Measurements from ENCODE around the gene TSPAN17.
"Not testable (repeated sequence)": the region's sequence is repeated elsewhere in the genome, so short reads cannot be mapped to it uniquely, and the experiment has no call there.

Gene TSPAN17

GRCh38 chr5:176692839-176693476, 45.7 kb downstream of the TSPAN17 start:
- H3K4me3 ChIP-seq (ENCODE audit: low read depth, low read length), result no peak overlapping the region
- TF ChIP-seq CTCF (IDR thresholded peaks at IDR 0.05; ENCODE audit: low read depth, low read length), result no peak

- no peak for TF ChIP-seq CTCF (IDR thresholded peaks at IDR 0.05; ENCODE audit: low read depth, low read length)
- no peak overlapping the region for H3K4me3 ChIP-seq (ENCODE audit: low read depth, low read length)
These were observed 46.2 kb downstream of the TSPAN17 start for GRCh38 chr5:176693477-176693851.

- H3K4me3 ChIP-seq (ENCODE audit: low read depth, low read length), result no peak overlapping the region
- TF ChIP-seq CTCF (IDR thresholded peaks at IDR 0.05; ENCODE audit: low read depth, low read length), result no peak
These were observed 46.9 kb downstream of the TSPAN17 start for GRCh38 chr5:176694146-176694545.

GRCh38 chr5:176694631-176695030, 47.3 kb downstream of the TSPAN17 start:
- TF ChIP-seq CTCF (IDR thresholded peaks at IDR 0.05; ENCODE audit: low read depth, low read length), result no peak
- no peak overlapping the region for H3K4me3 ChIP-seq (ENCODE audit: low read depth, low read length)

- no peak overlapping the region for H3K4me3 ChIP-seq (ENCODE audit: low read depth, low read length)
These were observed 47.8 kb downstream of the TSPAN17 start for GRCh38 chr5:176695073-176695472.

GRCh38 chr5:176697267-176697933, 50.1 kb downstream of the TSPAN17 start:
- TF ChIP-seq CTCF (IDR thresholded peaks at IDR 0.05; ENCODE audit: low read depth, low read length), result no peak
- no peak overlapping the region for H3K4me3 ChIP-seq (ENCODE audit: low read depth, low read length)

More at GRCh38 chr5:176695073-176695472, 47.8 kb downstream of the TSPAN17 start:
- TF ChIP-seq CTCF (IDR thresholded peaks at IDR 0.05; ENCODE audit: low read depth, low read length), result no peak

GRCh38 chr5:176697934-176698538, 50.8 kb downstream of the TSPAN17 start:
- no peak for TF ChIP-seq CTCF (IDR thresholded peaks at IDR 0.05; ENCODE audit: low read depth, low read length)

GRCh38 chr5:176699446-176699845, 52.2 kb downstream of the TSPAN17 start:
- not testable (repeated sequence) for H3K4me3 ChIP-seq (ENCODE audit: low read depth, low read length)

More at GRCh38 chr5:176697934-176698538, 50.8 kb downstream of the TSPAN17 start:
- no peak overlapping the region for H3K4me3 ChIP-seq (ENCODE audit: low read depth, low read length)
